IPS-18a (cell line): Measurements from ENCODE around the gene ATP10B.

ENCODE experiments used
- H3K27ac ChIP-seq: one replicate; pipeline ENCODE4 v1.5.1; 2013; ENCODE audit warnings: low read length
- H3K27me3 ChIP-seq: one replicate; pipeline ENCODE4 v1.6.1; 2013; ENCODE audit warnings: mild to moderate bottlenecking, low read length; ENCODE audit not compliant: control insufficient read depth, insufficient read depth
- H3K36me3 ChIP-seq: one replicate; pipeline ENCODE4 v1.6.1; 2013; ENCODE audit warnings: low read depth, low read length; ENCODE audit not compliant: control insufficient read depth
- H3K4me1 ChIP-seq: one replicate; pipeline ENCODE4 v1.6.1; 2013; ENCODE audit warnings: low read depth, low read length; ENCODE audit not compliant: control insufficient read depth
- H3K4me3 ChIP-seq: one replicate; pipeline ENCODE4 v1.5.1; 2013; ENCODE audit warnings: low read length
- H3K9ac ChIP-seq: one replicate; pipeline ENCODE4 v1.6.1; 2013; ENCODE audit warnings: mild to moderate bottlenecking, low read length, moderate library complexity
- H3K9me3 ChIP-seq: one replicate; pipeline ENCODE4 v1.6.1; 2013; ENCODE audit warnings: low read depth, low read length; ENCODE audit not compliant: control insufficient read depth

The ATP10B gene

DNA sequence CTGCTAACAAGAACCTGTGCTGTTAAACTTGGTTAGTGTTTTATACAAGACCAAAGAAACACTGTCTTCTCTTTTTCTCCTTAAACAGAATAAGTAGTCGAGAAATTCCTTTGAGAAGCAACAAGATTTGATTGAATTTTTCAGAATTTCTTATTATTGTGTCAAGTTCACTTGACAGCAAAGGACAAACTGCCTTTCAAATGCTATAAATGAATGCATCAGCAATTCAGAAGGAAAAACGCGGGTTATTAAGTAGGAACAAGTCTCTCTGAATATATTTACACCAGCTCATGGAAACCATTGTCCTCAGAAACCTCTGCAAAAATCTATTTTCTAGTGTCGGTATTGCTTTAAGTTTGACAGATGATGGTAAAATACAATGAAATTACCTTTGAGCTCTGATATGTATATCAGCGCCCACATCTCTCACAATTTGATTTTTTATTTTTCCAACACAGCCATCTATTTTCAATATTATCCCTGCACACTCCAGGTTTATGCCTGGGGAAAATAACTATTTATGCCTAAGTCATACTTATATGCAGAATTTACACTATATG is 4.4 kb downstream of the ATP10B start:
- H3K4me3 ChIP-seq: no peak overlapping the region
- no peaks in the 10 kb centered on the region for H3K4me1 ChIP-seq
- no peaks in the 10 kb centered on the region for H3K9me3 ChIP-seq
- H3K9ac ChIP-seq: no peak overlapping the region
- H3K27ac ChIP-seq: no peak overlapping the region
- H3K27me3 ChIP-seq: no peaks in the 10 kb centered on the region
- H3K36me3 ChIP-seq: no peaks in the 10 kb centered on the region

DNA sequence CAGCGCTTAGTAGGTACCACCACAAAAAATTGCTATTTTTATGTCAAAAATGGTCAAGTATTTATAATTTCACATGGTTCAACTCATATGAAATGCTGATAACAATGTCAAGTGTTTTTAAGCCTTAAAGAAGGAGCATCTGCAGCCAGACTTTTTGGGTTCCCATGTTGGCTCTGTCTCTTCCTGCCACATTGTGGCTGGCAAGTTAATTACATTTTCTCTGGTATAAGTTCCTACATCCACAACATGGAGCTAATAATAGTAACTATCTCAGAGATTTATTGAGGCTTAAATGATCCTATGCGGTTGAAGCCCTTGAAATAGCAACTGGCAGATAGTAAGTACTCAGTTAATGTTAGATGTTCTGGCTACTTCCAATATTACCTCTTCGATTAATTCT is 5.4 kb downstream of the ATP10B start:
- Histone ChIP-seq H3K4me1 (no peaks in the 10 kb centered on the region), H3K4me3 (no peak overlapping the region), H3K27me3 (no peaks in the 10 kb centered on the region), H3K9me3 (no peaks in the 10 kb centered on the region), H3K9ac (no peak overlapping the region), H3K27ac (no peak overlapping the region), H3K36me3 (no peaks in the 10 kb centered on the region)

DNA sequence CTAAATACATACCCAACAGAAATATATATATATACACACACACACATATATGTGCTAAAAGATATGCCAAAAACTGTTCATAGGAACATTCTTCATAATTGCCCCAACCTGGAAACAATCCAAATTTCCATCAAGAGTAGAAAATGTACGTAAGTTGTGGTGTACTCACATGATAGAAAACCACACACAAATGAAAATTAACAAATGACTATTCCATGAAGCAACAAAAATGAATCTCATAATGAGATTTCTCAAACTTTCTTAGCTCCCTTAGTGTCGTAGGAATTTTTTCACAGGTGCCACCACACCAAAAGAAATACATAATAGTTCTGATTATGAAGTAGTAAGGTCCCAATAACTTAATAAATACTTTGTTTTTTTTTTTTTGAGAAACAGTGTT is 7.8 kb downstream of the ATP10B start:
- H3K4me3 ChIP-seq: no peak overlapping the region
- no peak overlapping the region for H3K27ac ChIP-seq
- H3K27me3 ChIP-seq: no peaks in the 10 kb centered on the region

DNA sequence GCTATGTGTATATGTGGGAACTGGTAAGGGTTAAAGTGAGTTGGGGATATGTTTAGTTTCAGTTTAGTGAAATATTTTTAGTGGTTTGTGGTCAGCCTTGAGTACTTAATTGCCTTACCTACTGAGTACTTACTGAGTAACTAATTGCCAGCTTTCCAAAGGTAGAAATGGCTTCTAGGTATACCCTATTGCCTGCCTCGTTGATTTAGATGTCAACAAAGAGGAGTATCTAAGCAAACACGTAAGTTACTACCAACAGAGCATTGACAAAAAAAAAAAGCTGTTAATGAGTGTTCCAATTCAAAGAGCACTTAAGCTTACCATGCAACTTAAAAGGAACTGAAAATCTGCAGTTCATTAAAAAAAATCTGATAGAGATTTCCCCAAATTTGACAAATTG is 8.8 kb downstream of the ATP10B start:
- no peak overlapping the region for H3K4me3 ChIP-seq

More for the DNA sequence above, 7.8 kb downstream of the ATP10B start:
- Histone ChIP-seq H3K9me3 (no peaks in the 10 kb centered on the region), H3K4me1 (no peaks in the 10 kb centered on the region), H3K9ac (no peak overlapping the region), H3K36me3 (no peaks in the 10 kb centered on the region)

GRCh38 chr5:160837749-160838593 is 14.0 kb downstream of the ATP10B start:
- Histone ChIP-seq H3K27ac (no peak overlapping the region), H3K4me1 (no peaks in the 10 kb centered on the region), H3K27me3 (no peaks in the 10 kb centered on the region)

More for the DNA sequence above, 8.8 kb downstream of the ATP10B start:
- H3K4me1 ChIP-seq: no peaks in the 10 kb centered on the region
- H3K9me3 ChIP-seq: no peaks in the 10 kb centered on the region
- H3K36me3 ChIP-seq: no peaks in the 10 kb centered on the region
- no peaks in the 10 kb centered on the region for H3K27me3 ChIP-seq
- H3K27ac ChIP-seq: no peak overlapping the region
- no peak overlapping the region for H3K9ac ChIP-seq

GRCh38 chr5:160837211-160837610 is 14.8 kb downstream of the ATP10B start:
- no peak overlapping the region for H3K9ac ChIP-seq
- H3K27me3 ChIP-seq: no peaks in the 10 kb centered on the region
- no peak overlapping the region for H3K4me3 ChIP-seq
- H3K36me3 ChIP-seq: no peaks in the 10 kb centered on the region
- H3K27ac ChIP-seq: no peak overlapping the region
- H3K4me1 ChIP-seq: no peaks in the 10 kb centered on the region
- H3K9me3 ChIP-seq: peaks cover 3% of the 10 kb centered on the region

More at GRCh38 chr5:160837749-160838593, 14.0 kb downstream of the ATP10B start:
- H3K9ac ChIP-seq: no peak overlapping the region
- H3K9me3 ChIP-seq: peaks cover 2% of the 10 kb centered on the region
- H3K36me3 ChIP-seq: no peaks in the 10 kb centered on the region
- no peak overlapping the region for H3K4me3 ChIP-seq

DNA sequence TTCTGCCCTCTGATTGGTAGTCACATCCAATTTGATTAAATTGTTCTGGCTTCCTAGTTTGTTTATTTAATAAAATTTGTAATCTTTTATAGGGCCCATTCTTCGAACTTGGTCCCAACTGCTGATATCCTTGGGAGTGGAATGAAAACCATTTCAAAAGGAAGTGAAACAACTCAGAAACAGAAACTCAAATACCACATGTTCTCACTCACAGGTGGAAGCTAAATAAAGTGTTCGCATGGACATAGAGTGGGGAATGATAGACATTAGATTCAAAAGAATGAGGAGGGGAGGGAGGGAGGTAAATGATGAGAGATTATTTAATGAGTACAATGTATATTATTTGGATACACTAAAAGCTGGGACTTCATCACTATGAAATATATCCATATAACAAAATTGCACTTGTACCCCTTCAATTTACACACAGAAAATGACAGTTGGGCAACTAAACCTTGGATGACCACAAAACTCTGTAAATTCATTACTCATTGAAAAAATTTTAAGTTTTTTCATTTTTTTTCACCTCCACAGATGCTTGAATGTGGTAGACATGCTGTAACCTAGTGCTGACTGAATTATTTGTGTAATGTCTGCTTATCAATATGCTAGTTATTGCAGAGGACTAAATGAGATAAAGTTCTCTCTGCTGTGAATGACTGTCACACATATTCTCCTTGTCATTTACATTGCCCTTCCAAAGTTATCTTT is 16.0 kb downstream of the ATP10B start:
- Histone ChIP-seq H3K4me1 (no peaks in the 10 kb centered on the region), H3K9me3 (peaks cover 3% of the 10 kb centered on the region), H3K36me3 (no peaks in the 10 kb centered on the region), H3K4me3 (no peak overlapping the region), H3K27ac (no peak overlapping the region), H3K9ac (no peak overlapping the region), H3K27me3 (no peaks in the 10 kb centered on the region)

DNA sequence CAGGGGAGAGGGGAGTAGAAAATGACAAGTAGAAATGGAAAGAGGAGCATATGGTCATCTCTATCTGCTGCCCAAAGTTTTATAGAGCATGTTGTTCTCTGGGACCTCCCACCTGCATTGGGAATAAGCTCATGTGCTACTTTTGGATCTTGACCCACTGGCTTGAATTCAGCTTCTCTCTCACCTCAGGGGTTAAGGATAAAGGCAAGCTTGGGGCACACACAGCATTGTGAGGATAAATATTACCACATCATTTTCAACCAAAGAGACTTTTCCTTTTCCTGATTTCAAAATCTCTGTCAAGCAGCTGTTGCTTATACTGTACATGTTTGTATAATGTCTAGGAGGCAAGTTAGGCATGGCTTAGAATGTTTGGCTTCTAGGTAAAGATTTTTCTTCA is 16.6 kb downstream of the ATP10B start:
- Histone ChIP-seq H3K4me3 (no peak overlapping the region), H3K9me3 (peaks cover 3% of the 10 kb centered on the region), H3K27me3 (no peaks in the 10 kb centered on the region), H3K27ac (no peak overlapping the region), H3K4me1 (no peaks in the 10 kb centered on the region), H3K9ac (no peak overlapping the region), H3K36me3 (no peaks in the 10 kb centered on the region)

DNA sequence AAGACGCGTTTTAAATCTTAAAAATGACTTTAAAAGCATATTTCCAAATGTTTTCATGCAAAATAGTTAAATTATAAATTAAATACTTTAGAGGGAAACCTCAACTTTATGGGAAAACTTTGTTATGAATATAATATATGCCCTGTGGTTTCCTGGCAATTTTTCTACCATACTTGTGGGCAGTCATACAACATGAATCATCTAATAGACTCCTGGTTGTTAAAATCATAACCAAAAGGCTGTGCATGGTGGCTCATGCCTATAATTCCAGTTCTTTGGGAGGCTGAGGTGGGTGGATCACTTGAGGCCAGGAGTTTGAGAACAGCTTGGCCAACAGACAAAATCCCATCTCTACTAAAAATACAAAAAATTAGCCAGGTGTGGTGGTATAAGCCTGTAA is 18.2 kb downstream of the ATP10B start:
- Histone ChIP-seq H3K27me3 (no peaks in the 10 kb centered on the region), H3K9ac (no peak overlapping the region), H3K27ac (no peak overlapping the region), H3K36me3 (no peaks in the 10 kb centered on the region), H3K4me3 (no peak overlapping the region), H3K4me1 (no peaks in the 10 kb centered on the region), H3K9me3 (peaks cover 3% of the 10 kb centered on the region)

DNA sequence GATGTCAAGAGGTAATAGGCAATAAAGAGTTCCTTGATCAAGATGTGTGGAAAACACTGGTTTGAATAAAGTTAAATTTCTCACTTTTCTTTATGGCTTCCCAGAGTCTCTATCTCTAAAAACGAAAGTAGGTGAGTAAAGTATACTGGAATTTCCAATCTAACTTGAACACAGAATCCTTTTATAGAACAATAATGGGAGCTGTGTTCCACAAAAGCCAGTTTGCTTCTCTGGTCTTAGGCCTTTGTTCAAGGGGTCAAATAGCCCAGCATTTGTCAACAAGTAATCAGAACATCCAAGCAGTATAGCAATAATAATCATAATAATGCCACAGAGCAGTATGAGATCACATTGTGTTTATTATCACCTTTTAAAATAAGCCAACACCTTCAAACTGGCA is 20.2 kb downstream of the ATP10B start:
- Histone ChIP-seq H3K27me3 (no peaks in the 10 kb centered on the region), H3K4me1 (no peaks in the 10 kb centered on the region), H3K36me3 (no peaks in the 10 kb centered on the region), H3K4me3 (no peak overlapping the region), H3K9me3 (peaks cover 3% of the 10 kb centered on the region), H3K9ac (no peak overlapping the region), H3K27ac (no peak overlapping the region)

DNA sequence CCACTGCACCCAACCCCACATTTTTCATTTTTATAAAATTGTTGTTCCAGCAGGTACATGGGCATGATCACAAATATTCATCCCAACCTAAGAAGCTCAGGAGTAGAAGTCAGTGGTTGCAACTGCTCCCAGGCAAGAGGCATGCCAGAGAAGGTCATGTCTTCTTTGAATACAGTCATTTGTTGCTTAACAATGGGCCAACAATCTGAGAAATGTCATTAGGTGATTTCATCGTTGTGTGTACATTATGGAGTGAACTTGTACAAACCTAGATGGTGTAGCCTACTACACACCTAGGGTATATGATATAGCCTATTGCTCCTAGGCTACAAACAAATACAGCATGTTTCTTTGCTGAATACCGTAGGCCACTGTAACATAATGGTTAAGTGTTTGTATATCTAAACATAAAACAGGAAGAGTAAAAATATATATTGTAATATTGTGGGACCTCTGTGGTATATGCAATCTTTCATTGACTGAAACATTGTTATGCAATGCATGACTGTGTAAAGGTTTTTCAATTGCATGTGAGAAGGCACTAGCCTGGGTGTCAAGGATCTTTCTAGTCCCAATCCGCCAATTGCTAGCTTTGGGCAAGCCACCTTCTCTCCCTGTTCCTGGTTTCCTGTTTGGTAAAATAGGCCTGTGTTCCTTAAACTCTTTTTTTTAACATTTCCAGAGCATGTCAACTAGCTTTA is 27.6 kb downstream of the ATP10B start:
- Histone ChIP-seq H3K9ac (no peak overlapping the region), H3K9me3 (peaks cover 4% of the 10 kb centered on the region), H3K4me1 (no peaks in the 10 kb centered on the region), H3K27ac (no peak overlapping the region), H3K4me3 (no peak overlapping the region), H3K27me3 (no peaks in the 10 kb centered on the region), H3K36me3 (no peaks in the 10 kb centered on the region)
